Lower leg skin (tissue), 4 donors: Measurements from ENCODE around the gene STAT1. TPM values are rescaled to one million over a fixed set of nuclear protein-coding genes. Genes with fewer than 3 reads are reported as not detected.

Experiments used
- DNase-seq, 2 donors: peaks; one replicate each; pipeline ENCODE4 v3.0.0-alpha.2; 2019; ENCODE audit warnings: low spot score in 2 of 2
- H3K4me3 ChIP-seq: fragments of 200-600 bp; sonication (generic); 2 replicates; pipeline ENCODE4 v1.5.1; 2017; ENCODE audit warnings: mild to moderate bottlenecking, low read depth; ENCODE audit not compliant: poor library complexity, severe bottlenecking
- POLR2A ChIP-seq, 2 donors: fragments of 450-650 bp; IDR thresholded peaks; one replicate each; pipeline ENCODE4 v1.6.1; 2016 to 2017; ENCODE audit warnings: antibody characterized with exemption in 2 of 2, mild to moderate bottlenecking in 1 of 2, moderate library complexity in 1 of 2
- WGBS, 2 donors: methylation state at CpG; one replicate each; pipeline ENCODE4 v1.1.5; 2018; 5-methylcytosine and 5-hydroxymethylcytosine counted together
- intact Hi-C: fragments of 100-400 bp; cut with DNase I; formaldehyde crosslinking; loops from one replicate; pipeline ENCODE4 v1.15.0; 2023; ENCODE audit warnings: low total_unique reads
- total RNA-seq, 4 donors: library from RNA; depleted of rRNA; stranded (reverse); fragments of >200 nt; gene quantifications; one replicate each; pipeline ENCODE4 v1.1.0, GENCODE V29; 2016
- TF ChIP-seq, protein P1 (sequence below), 3 donors: fragments of 450-650 bp; IDR thresholded peaks; one replicate each; pipeline ENCODE4 v1.5.1; 2016; ENCODE audit warnings: antibody characterized with exemption in 3 of 3, mild to moderate bottlenecking in 3 of 3, moderate library complexity in 2 of 3

STAT1 gene
- total RNA-seq, 4 donors from 2014 or later: 37.5 to 55.6 (median 45.5) TPM

DNA sequence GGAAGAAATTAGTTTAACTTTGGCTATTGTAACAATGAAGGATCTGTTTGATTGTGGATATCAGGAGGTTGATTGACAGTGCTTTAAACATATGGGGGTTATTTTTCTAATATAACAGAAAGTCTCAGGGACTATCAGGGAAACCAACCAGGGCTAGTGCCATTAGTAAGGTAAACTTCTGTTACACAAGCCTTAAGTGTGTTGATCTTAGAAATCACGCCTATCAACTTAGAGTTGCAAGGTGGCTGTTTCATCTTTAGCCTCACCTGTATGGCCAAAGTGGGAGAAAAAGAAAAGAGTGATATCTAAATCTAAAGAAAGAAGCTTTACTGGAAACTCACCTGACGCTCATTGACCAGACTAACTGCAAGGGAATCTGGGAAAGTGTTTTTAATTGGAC is 71.3 kb downstream of the STAT1 start:
- no peak for DNase-seq
- 99 to 100% methylated on average over 2 of the region's 2 CpGs for WGBS, 2 donors
- no peak for TF ChIP-seq POLR2A (IDR thresholded peaks at IDR 0.05)
- TF ChIP-seq, protein P1, sequence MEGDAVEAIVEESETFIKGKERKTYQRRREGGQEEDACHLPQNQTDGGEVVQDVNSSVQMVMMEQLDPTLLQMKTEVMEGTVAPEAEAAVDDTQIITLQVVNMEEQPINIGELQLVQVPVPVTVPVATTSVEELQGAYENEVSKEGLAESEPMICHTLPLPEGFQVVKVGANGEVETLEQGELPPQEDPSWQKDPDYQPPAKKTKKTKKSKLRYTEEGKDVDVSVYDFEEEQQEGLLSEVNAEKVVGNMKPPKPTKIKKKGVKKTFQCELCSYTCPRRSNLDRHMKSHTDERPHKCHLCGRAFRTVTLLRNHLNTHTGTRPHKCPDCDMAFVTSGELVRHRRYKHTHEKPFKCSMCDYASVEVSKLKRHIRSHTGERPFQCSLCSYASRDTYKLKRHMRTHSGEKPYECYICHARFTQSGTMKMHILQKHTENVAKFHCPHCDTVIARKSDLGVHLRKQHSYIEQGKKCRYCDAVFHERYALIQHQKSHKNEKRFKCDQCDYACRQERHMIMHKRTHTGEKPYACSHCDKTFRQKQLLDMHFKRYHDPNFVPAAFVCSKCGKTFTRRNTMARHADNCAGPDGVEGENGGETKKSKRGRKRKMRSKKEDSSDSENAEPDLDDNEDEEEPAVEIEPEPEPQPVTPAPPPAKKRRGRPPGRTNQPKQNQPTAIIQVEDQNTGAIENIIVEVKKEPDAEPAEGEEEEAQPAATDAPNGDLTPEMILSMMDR (IDR thresholded peaks at IDR 0.05): no peak
- no peak overlapping the region for H3K4me3 ChIP-seq
- intact Hi-C loops: no loop called here

DNA sequence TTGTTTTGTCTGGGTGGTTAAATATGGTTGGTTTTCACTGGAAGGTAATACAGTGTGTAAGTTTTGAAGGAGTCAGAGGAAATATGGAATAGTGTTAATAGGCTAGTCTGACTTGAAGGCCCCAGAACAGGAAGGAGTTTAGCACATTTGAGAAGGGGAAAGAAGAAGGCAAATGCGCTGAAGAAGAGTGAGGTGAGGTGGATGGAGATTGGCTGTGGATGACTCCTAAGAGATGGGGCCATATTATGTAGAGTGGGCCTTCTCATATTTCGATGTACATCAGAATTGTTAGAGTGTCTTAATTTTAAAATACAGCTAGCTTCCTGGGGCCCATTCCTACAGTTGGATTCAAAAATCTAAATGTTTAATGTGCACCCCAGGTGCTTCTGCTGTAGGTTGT is 72.4 kb downstream of the STAT1 start:
- DNase-seq: no peak
- TF ChIP-seq POLR2A (IDR thresholded peaks at IDR 0.05): no peak
- TF ChIP-seq, protein P1 (IDR thresholded peaks at IDR 0.05): no peak
- intact Hi-C loops: no loop called here
- WGBS, 2 donors: 97 to 100% methylated on average over 2 of the region's 2 CpGs
- no peak overlapping the region for H3K4me3 ChIP-seq

DNA sequence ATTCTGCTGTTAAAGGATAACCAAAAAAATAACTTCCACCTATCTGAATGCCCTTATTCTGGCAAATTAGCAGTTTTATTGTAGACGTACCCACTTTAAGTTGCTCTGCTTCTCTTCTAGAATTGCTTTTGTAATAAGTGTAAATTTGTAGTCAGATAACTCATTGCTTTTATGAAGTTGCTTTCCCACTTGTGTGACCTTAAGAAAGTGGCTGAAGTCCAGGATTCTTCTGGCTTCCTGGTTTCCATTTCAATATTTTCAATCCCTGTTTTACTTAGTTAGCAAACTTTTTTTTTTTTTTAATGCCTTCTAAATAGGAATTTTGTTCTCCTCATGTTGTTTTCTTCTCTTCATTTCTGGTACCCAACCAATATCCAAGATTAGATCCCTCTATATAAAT is 73.5 kb downstream of the STAT1 start:
- WGBS, 2 donors: 76 to 87% methylated on average over 1 of the region's 1 CpG
- H3K4me3 ChIP-seq: no peak overlapping the region
- TF ChIP-seq POLR2A (IDR thresholded peaks at IDR 0.05): no peak
- DNase-seq: no peak
- intact Hi-C loops: no loop called here

DNA sequence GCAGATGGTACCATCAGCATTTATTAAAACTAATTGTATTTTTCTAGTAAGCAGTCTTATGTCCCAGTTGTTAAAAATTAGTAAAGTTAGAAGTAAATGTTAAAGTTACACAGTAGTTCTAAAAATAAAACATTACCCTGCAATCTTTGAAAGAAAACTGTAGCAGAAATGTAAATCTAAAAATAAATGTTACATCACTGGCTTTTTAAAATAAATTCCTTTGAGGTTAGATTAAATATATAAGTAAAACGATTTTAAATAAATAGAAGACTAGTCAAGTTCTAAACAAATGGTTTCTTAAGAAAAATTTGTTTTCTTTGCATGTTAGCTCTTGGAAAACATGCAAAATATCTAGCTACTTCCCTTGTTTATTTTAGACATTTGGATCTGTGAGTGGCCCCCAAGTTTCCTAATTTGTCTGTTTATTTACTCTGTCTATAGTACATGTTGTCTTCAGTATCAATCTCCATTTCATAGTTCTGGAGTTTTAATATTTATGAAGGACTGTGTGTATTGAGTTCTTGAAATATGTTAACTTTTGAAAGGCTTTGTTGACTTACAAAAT is 75.1 kb downstream of the STAT1 start:
- TF ChIP-seq, protein P1 (IDR thresholded peaks at IDR 0.05): no peak
- no peak for TF ChIP-seq POLR2A (IDR thresholded peaks at IDR 0.05)
- intact Hi-C loops: no loop called here
- 26 to 28% methylated on average over 1 of the region's 1 CpG for WGBS, 2 donors
- DNase-seq: no peak
- H3K4me3 ChIP-seq: no peak overlapping the region

- H3K4me3 ChIP-seq: no peak overlapping the region
- DNase-seq: no peak
- TF ChIP-seq, protein P1 (IDR thresholded peaks at IDR 0.05): no peak
- no peak for TF ChIP-seq POLR2A (IDR thresholded peaks at IDR 0.05)
- intact Hi-C loops: no loop called here
Observed at GRCh38 chr2:190935054-190935453, 78.9 kb downstream of the STAT1 start.

- intact Hi-C loops: no loop called here
- no peak for DNase-seq
- no peak for TF ChIP-seq POLR2A (IDR thresholded peaks at IDR 0.05)
- TF ChIP-seq, protein P1 (IDR thresholded peaks at IDR 0.05): no peak
- H3K4me3 ChIP-seq: no peak overlapping the region
Observed at GRCh38 chr2:190933361-190933760, 80.6 kb downstream of the STAT1 start.
